ENCODE data around the gene RIMKLA.
A peak's percentile ranks its signal among the peaks of the same experiment; 100 is the strongest.

Gene RIMKLA

GRCh38 chr1:42336978-42337377 is 43.6 kb upstream of the RIMKLA start:
- TF ChIP-seq ZFX (IDR thresholded peaks at IDR 0.05; ENCODE audit: borderline replicate concordance), result no peak
- TF ChIP-seq, protein P1, sequence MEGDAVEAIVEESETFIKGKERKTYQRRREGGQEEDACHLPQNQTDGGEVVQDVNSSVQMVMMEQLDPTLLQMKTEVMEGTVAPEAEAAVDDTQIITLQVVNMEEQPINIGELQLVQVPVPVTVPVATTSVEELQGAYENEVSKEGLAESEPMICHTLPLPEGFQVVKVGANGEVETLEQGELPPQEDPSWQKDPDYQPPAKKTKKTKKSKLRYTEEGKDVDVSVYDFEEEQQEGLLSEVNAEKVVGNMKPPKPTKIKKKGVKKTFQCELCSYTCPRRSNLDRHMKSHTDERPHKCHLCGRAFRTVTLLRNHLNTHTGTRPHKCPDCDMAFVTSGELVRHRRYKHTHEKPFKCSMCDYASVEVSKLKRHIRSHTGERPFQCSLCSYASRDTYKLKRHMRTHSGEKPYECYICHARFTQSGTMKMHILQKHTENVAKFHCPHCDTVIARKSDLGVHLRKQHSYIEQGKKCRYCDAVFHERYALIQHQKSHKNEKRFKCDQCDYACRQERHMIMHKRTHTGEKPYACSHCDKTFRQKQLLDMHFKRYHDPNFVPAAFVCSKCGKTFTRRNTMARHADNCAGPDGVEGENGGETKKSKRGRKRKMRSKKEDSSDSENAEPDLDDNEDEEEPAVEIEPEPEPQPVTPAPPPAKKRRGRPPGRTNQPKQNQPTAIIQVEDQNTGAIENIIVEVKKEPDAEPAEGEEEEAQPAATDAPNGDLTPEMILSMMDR (IDR thresholded peaks at IDR 0.05), result no peak
- H3K27ac ChIP-seq, result peak overlapping the region; percentile 96

DNA sequence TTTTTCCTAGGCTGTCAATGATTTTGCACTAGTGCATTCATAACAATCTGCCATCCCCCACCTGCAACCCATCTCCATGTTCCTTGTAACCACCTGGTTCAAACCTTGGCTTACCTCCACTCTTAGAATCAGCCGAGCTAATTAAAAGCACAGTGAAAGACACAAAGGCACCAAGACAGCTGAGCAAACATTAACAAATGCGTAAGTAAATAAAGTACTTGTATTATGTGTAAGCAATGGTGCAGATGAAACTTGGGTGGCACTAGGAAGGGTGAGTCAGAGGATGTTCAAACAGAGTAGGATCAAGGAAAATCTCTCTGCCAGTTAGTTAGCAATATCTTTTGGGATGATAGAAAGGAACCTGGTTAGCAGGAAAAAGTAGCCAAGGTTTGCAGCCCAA is 40.5 kb upstream of the RIMKLA start:
- H3K27ac ChIP-seq, result peak overlapping the region; percentile 85
- TF ChIP-seq, protein P1 (IDR thresholded peaks at IDR 0.05), result no peak
- TF ChIP-seq ZFX (IDR thresholded peaks at IDR 0.05; ENCODE audit: borderline replicate concordance), result no peak

GRCh38 chr1:42340901-42341300 is 39.7 kb upstream of the RIMKLA start:
- peak overlapping the region; percentile 85 for H3K27ac ChIP-seq
- TF ChIP-seq, protein P1 (IDR thresholded peaks at IDR 0.05), result no peak
- TF ChIP-seq ZFX (IDR thresholded peaks at IDR 0.05; ENCODE audit: borderline replicate concordance), result no peak

DNA sequence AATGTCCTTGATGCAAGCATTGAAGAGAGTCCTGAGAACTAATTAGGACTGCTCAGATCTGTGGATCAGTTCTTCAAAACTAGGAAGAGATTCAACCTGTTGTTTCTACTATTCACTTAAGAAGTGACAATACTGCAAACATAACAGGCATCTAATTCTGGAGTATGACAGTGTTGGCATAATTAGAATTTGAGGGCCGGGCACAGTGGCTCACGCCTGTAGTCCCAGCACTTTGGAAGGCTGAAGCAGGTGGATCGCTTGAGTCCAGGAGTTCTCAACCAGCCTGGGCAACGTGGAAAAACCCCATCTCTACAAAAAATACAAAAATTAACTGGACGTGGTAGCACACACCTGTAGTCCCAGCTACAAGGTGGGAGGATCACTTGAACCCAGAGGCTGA is 37.5 kb upstream of the RIMKLA start:
- TF ChIP-seq, protein P1 (IDR thresholded peaks at IDR 0.05), result no peak
- H3K27ac ChIP-seq, result no peak overlapping the region

DNA sequence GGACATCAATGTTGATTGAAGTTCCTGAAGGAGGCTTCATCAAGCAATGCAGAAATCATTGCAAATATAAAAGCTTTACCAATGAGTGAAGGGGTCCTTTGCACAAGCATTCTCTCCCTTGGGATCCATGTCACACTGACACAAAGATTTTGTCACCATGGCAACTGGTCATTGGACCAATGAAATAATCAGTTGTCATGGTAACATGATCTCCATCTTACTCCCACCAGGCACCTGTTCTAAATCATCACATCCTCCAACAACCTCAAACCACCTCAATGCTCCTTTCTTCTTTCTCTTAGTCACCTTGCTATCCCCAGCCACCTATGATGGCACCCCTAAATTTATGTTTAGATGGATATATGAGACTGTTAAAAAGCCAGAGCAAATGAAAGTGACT is 32.1 kb upstream of the RIMKLA start:
- TF ChIP-seq, protein P1 (IDR thresholded peaks at IDR 0.05), result no peak
- no peak for TF ChIP-seq ZFX (IDR thresholded peaks at IDR 0.05; ENCODE audit: borderline replicate concordance)

GRCh38 chr1:42350086-42350485 is 30.5 kb upstream of the RIMKLA start:
- TF ChIP-seq ZFX (IDR thresholded peaks at IDR 0.05; ENCODE audit: borderline replicate concordance), result no peak
- TF ChIP-seq, protein P1 (IDR thresholded peaks at IDR 0.05), result no peak
- H3K27ac ChIP-seq, result no peak overlapping the region

More for the DNA sequence above, 32.1 kb upstream of the RIMKLA start:
- no peak overlapping the region for H3K27ac ChIP-seq

GRCh38 chr1:42358791-42359190 is 21.8 kb upstream of the RIMKLA start:
- no peak for TF ChIP-seq ZFX (IDR thresholded peaks at IDR 0.05; ENCODE audit: borderline replicate concordance)
- TF ChIP-seq, protein P1 (IDR thresholded peaks at IDR 0.05), result no peak
- no peak overlapping the region for H3K27ac ChIP-seq
